OCI-LY7 (cell line): ENCODE results near the gene PPP1R12C. TPM values are rescaled to one million over a fixed set of nuclear protein-coding genes. Genes with fewer than 3 reads are reported as not detected.

Experiments used
- BruUV-seq: library from RNA; stranded (reverse); fragments of 400-500 nt; replicated peaks from 2 replicates; lab custom pipeline; 2021; lab: Mats Ljungman, UMichigan
- CTCF ChIA-PET: fragments of 300-600 bp; sonication (Branson Sonifier 250); formaldehyde crosslinking; loops from one replicate; lab custom pipeline; 2022; ENCODE audit warnings: antibody characterized with exemption; ENCODE audit not compliant: unreplicated experiment; lab: Charles Lee
- POLR2A ChIA-PET: fragments of 300-600 bp; sonication (Branson Sonifier 250); formaldehyde crosslinking; loops from one replicate; lab custom pipeline; 2022; ENCODE audit warnings: antibody characterized with exemption; lab: Charles Lee
- DNase-seq: peaks from one replicate; pipeline ENCODE4 v3.0.0-alpha.2; 2015; ENCODE audit warnings: low spot score
- H2AFZ ChIP-seq: fragments of 200-600 bp; sonication (generic), shearing (Covaris generic); 2 replicates; pipeline ENCODE4 v1.6.1; 2014; ENCODE audit warnings: mild to moderate bottlenecking, antibody characterized with exemption, low read length, moderate library complexity
- H3K27ac ChIP-seq: fragments of 200-600 bp; sonication (generic); 2 replicates; pipeline ENCODE4 v1.5.1; 2014; ENCODE audit warnings: mixed run types, low read depth, mild to moderate bottlenecking, moderate library complexity, low read length, inconsistent platforms; ENCODE audit not compliant: poor library complexity, severe bottlenecking
- H3K36me3 ChIP-seq: fragments of 200-600 bp; sonication (generic); 2 replicates; pipeline ENCODE4 v1.6.1; 2014; ENCODE audit warnings: mild to moderate bottlenecking, antibody characterized with exemption, low read length, moderate library complexity, mixed read lengths; ENCODE audit not compliant: insufficient read depth
- H3K4me1 ChIP-seq: fragments of 200-600 bp; sonication (generic); 2 replicates; pipeline ENCODE4 v1.5.1; 2014; ENCODE audit warnings: mild to moderate bottlenecking, low read length; ENCODE audit not compliant: insufficient read depth, poor library complexity, severe bottlenecking
- H3K4me2 ChIP-seq: fragments of 200-600 bp; sonication (generic); 2 replicates; pipeline ENCODE4 v1.6.1; 2014; ENCODE audit warnings: mild to moderate bottlenecking, low read length
- H3K4me3 ChIP-seq: fragments of 200-600 bp; sonication (generic); 2 replicates; pipeline ENCODE4 v1.5.1; 2014; ENCODE audit warnings: mild to moderate bottlenecking, low read depth, low read length; ENCODE audit not compliant: poor library complexity, severe bottlenecking
- H3K79me2 ChIP-seq: fragments of 200-600 bp; sonication (generic); 2 replicates; pipeline ENCODE4 v1.6.1; 2016; ENCODE audit warnings: low read depth, mild to moderate bottlenecking, low read length, moderate library complexity, mixed read lengths; ENCODE audit not compliant: insufficient read depth
- H3K9me2 ChIP-seq: fragments of 200-600 bp; sonication (generic); 2 replicates; pipeline ENCODE4 v1.6.1; 2016; ENCODE audit warnings: mild to moderate bottlenecking, low read length, mixed read lengths; ENCODE audit not compliant: insufficient read depth
- H3K9me3 ChIP-seq: fragments of 200-600 bp; sonication (generic); 2 replicates; pipeline ENCODE4 v1.6.1; 2014; ENCODE audit warnings: mild to moderate bottlenecking, mixed run types, low read length, mixed read lengths
- H4K20me1 ChIP-seq: fragments of 200-600 bp; sonication (generic); 2 replicates; pipeline ENCODE4 v1.6.1; 2014; ENCODE audit warnings: mild to moderate bottlenecking, antibody characterized with exemption, low read length, moderate library complexity, mixed read lengths; ENCODE audit not compliant: insufficient read depth
- CTCF ChIP-seq: fragments of 200-600 bp; sonication (generic); conservative IDR thresholded peaks from 2 replicates; pipeline ENCODE4 v1.5.1; 2014; ENCODE audit warnings: mild to moderate bottlenecking, antibody characterized with exemption, low read length, moderate library complexity, mixed read lengths
- EZH2phosphoT487 ChIP-seq: fragments of 200-600 bp; sonication (generic); IDR thresholded peaks from 2 replicates; pipeline ENCODE4 v1.6.1; 2018; ENCODE audit warnings: low read depth, borderline replicate concordance, mild to moderate bottlenecking, mixed run types, antibody characterized with exemption, low read length, moderate library complexity, mixed read lengths
- intact Hi-C: fragments of 100-400 bp; cut with micrococcal nuclease; formaldehyde crosslinking; loops from one replicate; pipeline ENCODE4 v1.10.0; 2022; ENCODE audit not compliant: unreplicated experiment
- total RNA-seq, 2 experiments: library from RNA; depleted of rRNA in 1 of 2; stranded (reverse); fragments of >200 nt in 1 of 2; shearing (Covaris generic) in 1 of 2; gene quantifications; 2 replicates each; pipeline ENCODE4 v1.2.3, GENCODE V29; 2014 to 2022

Gene PPP1R12C
- total RNA-seq, 2 experiments from 2014 or later: 177 to 211 TPM

GRCh38 chr19:55118401-55118991 lies 1.1 kb upstream of the PPP1R12C start:
- no peaks in the 10 kb centered on the region for H3K9me2 ChIP-seq
- CTCF ChIA-PET: no interaction called here
- BruUV-seq: no TSS peak
- peak overlapping the region; percentile 54; the same call in 1 of the 2 replicates for H2AFZ ChIP-seq
- H3K27ac ChIP-seq: peak overlapping the region; percentile 92
- peak overlapping the region; percentile 86 for H3K4me3 ChIP-seq
- no peak for DNase-seq
- H3K79me2 ChIP-seq: peaks cover 48% of the 10 kb centered on the region
- intact Hi-C loops: no loop called here
- H3K4me2 ChIP-seq: peak overlapping the region; percentile 94
- no peaks in the 10 kb centered on the region for H3K9me3 ChIP-seq
- POLR2A ChIA-PET: no interaction called here
- peaks cover 9% of the 10 kb centered on the region for H4K20me1 ChIP-seq
- peaks cover 75% of the 10 kb centered on the region for H3K4me1 ChIP-seq
- TF ChIP-seq EZH2phosphoT487: no peak
- no peak for TF ChIP-seq CTCF
- peaks cover 16% of the 10 kb centered on the region; the same call in 1 of the 2 replicates for H3K36me3 ChIP-seq

GRCh38 chr19:55117663-55118391 lies 390 bp upstream of the PPP1R12C start:
- TSS peak; percentile 92 for BruUV-seq
- peaks cover 17% of the 10 kb centered on the region; the same call in 1 of the 2 replicates for H3K36me3 ChIP-seq
- H4K20me1 ChIP-seq: peaks cover 11% of the 10 kb centered on the region
- intact Hi-C loops: no loop called here
- peaks cover 75% of the 10 kb centered on the region for H3K4me1 ChIP-seq
- H3K4me2 ChIP-seq: peak overlapping the region; percentile 94
- peak overlapping the region; percentile 54; the same call in 1 of the 2 replicates for H2AFZ ChIP-seq
- CTCF ChIA-PET: no interaction called here
- POLR2A ChIA-PET: no interaction called here
- peak overlapping the region; percentile 86 for H3K4me3 ChIP-seq
- peak; percentile 99 for DNase-seq
- no peak for TF ChIP-seq CTCF
- no peak for TF ChIP-seq EZH2phosphoT487
- H3K27ac ChIP-seq: peak overlapping the region; percentile 92
- peaks cover 53% of the 10 kb centered on the region for H3K79me2 ChIP-seq
- H3K9me2 ChIP-seq: no peaks in the 10 kb centered on the region
- no peaks in the 10 kb centered on the region for H3K9me3 ChIP-seq
